ENCODE results near the gene OSBPL10. TPM values are rescaled to one million over a fixed set of nuclear protein-coding genes. Genes with fewer than 3 reads are reported as not detected.

The OSBPL10 gene
- total RNA-seq, 4 donors from 2014 or later: 18.6 to 33.6 (median 28.8) TPM

DNA sequence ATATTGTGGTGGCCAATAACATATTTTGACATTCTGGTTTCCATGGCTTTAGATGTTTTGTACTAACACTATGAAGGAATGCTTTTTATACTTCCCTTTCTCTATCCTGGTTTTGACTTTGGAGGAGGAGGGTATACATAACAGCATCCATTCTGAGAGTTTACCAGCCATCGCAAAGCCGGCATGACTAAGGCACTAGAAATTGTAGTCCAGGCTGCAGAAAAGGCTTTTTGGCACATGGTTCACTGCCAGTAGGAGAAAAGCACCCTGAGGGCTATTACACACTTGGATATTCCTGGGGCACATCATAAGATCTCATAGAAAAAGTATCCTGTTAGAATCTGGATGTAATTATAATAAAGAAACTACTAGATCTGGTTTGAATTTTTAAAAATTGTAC is 346.6 kb downstream of the OSBPL10 start:
- no peak overlapping the region for H3K27ac ChIP-seq
- no peak for DNase-seq
- H3K4me3 ChIP-seq (replicated peaks in 1 of 3): no peak overlapping the region
- H3K9me3 ChIP-seq: no peaks in the 10 kb centered on the region
- 64 to 83% methylated on average over 2 of the region's 2 CpGs for WGBS, 2 donors
- H3K4me1 ChIP-seq: peaks cover 0 to 4% of the 10 kb centered on the region in 2 donors
- TF ChIP-seq, protein P1, sequence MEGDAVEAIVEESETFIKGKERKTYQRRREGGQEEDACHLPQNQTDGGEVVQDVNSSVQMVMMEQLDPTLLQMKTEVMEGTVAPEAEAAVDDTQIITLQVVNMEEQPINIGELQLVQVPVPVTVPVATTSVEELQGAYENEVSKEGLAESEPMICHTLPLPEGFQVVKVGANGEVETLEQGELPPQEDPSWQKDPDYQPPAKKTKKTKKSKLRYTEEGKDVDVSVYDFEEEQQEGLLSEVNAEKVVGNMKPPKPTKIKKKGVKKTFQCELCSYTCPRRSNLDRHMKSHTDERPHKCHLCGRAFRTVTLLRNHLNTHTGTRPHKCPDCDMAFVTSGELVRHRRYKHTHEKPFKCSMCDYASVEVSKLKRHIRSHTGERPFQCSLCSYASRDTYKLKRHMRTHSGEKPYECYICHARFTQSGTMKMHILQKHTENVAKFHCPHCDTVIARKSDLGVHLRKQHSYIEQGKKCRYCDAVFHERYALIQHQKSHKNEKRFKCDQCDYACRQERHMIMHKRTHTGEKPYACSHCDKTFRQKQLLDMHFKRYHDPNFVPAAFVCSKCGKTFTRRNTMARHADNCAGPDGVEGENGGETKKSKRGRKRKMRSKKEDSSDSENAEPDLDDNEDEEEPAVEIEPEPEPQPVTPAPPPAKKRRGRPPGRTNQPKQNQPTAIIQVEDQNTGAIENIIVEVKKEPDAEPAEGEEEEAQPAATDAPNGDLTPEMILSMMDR (IDR thresholded peaks at IDR 0.05): no peak
- TF ChIP-seq POLR2A (IDR thresholded peaks at IDR 0.05): no peak
- intact Hi-C loops (cut with DNase I): no loop called here
- no peaks in the 10 kb centered on the region for H3K27me3 ChIP-seq
- H3K36me3 ChIP-seq: no peaks in the 10 kb centered on the region

DNA sequence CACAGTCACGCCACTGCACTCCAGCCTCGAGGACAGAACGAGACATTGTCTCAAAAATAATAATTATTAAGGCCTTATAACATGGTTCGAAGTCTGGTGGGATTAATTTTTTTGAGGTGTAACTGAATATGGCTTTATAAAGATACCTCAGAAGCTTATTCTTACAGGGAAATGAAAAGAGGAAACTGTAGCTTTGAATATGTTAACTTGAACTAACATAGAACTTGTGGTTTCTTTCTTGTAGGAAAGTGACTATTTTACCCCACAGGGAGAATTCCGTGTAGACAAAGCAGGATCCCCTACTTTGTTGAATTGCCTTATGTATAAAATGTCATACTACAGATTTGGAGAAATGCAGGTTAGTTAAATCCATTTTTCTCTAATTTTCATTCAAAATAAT is 352.0 kb downstream of the OSBPL10 start:
- no peak overlapping the region for H3K27ac ChIP-seq

DNA sequence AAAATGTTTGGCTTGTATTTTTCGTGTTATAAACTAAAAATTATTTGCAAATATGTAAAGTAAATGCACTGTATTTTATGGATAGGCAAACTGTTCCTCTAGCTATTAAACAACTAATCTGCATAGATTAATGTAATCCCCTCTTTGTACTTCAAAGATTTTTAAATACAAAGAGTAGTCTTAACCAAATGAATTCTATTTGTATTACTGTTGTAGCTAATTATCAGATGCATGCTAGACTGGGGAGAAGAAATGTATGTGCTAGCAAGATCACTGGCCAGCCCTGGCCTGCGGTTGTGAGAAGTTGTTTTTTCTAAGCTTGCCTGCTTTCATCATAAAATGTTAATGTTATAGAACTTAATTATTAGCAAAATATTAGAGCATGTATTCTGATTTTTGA is 355.7 kb downstream of the OSBPL10 start:
- Histone ChIP-seq H3K4me3 (replicated peaks in 1 of 3) (no peak overlapping the region), H3K36me3 (peaks cover 6 to 8% of the 10 kb centered on the region in 2 donors), H3K27ac (no peak overlapping the region), H3K9me3 (no peaks in the 10 kb centered on the region), H3K27me3 (no peaks in the 10 kb centered on the region), H3K4me1 (no peaks in the 10 kb centered on the region)
- no peak for TF ChIP-seq POLR2A (IDR thresholded peaks at IDR 0.05)
- TF ChIP-seq, protein P1 (IDR thresholded peaks at IDR 0.05): no peak
- intact Hi-C loops (cut with DNase I): no loop called here
- 93 to 96% methylated on average over 2 of the region's 2 CpGs for WGBS, 2 donors
- no peak for DNase-seq

More for the DNA sequence above, 352.0 kb downstream of the OSBPL10 start:
- peaks cover 3 to 5% of the 10 kb centered on the region in 2 donors for H3K36me3 ChIP-seq
- H3K4me3 ChIP-seq (replicated peaks in 1 of 3): no peak overlapping the region
- no peaks in the 10 kb centered on the region for H3K9me3 ChIP-seq
- TF ChIP-seq, protein P1 (IDR thresholded peaks at IDR 0.05): no peak
- no peak for TF ChIP-seq POLR2A (IDR thresholded peaks at IDR 0.05)
- DNase-seq: no peak
- H3K27me3 ChIP-seq: no peaks in the 10 kb centered on the region
- 93 to 96% methylated on average over 5 of the region's 5 CpGs for WGBS, 2 donors
- intact Hi-C loops (cut with DNase I): no loop called here
- no peaks in the 10 kb centered on the region for H3K4me1 ChIP-seq

DNA sequence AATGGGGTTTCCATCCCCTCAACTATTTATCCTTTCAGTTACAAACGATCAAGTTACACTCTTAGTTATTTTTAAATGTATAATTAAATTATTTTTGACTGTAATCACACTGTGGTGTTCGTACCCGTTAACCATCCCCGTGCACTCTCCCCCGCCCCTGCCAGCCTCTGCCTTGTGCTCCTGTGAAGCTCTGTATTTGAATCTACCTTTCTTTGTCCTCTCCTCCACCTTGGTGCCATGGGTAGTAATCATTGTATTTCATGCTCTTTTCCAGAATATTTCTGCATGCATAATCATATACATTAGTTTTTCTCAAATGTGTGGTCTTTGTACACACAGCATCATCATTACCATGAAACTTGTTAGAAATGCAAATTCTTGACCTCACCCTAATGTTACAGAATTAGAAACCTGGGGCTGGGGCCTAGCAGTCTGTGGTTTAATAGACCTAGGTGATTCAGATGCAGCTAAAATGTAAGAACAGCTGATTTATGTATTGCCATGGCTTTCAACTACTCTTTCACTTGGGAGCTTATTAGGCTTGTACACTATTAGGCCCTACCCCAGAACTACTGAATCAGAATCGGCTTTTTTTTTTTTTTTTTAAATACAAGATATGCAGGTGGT is 356.9 kb downstream of the OSBPL10 start:
- no peak overlapping the region for H3K27ac ChIP-seq
- intact Hi-C loops (cut with DNase I): no loop called here
- no peaks in the 10 kb centered on the region for H3K9me3 ChIP-seq
- no peak for DNase-seq
- no peaks in the 10 kb centered on the region for H3K27me3 ChIP-seq
- H3K36me3 ChIP-seq: peaks cover 6 to 8% of the 10 kb centered on the region in 2 donors
- H3K4me1 ChIP-seq: no peaks in the 10 kb centered on the region
- TF ChIP-seq, protein P1 (IDR thresholded peaks at IDR 0.05): no peak
- TF ChIP-seq POLR2A (IDR thresholded peaks at IDR 0.05): no peak
- 96% methylated on average over 6 of the region's 6 CpGs for WGBS, 2 donors
- H3K4me3 ChIP-seq (replicated peaks in 1 of 3): no peak overlapping the region

DNA sequence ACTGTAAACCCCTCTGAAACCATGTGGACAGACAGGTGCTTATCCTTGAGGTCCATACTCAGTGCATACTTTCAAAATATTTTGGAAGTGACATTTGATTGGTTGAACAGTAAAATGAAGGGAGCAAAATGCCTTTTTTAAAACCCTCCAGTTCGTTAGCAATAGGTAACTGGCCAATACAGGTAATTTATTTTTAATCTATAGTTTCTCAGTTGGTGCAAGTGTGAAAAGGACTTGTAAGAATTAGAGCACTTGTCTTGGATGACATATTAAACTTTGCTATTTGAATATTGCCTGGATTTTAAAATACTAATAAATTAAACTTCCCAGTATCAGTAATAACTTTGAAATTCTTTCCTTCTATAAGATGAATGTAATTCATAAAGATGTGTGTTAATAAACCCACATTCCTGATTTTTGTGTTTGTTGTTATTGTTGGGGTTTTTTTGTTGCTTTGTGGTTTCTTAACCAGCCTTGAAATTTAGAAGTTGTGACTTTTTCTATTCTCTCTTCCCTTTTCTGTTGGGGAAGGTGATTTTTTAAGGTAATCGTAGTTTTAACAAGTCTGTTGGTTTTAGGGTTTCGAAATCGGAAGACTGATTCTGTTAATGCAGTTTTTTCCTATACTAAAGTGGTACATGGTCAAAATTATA is 358.3 kb downstream of the OSBPL10 start:
- intact Hi-C loops (cut with DNase I): no loop called here

More for the DNA sequence above, 358.3 kb downstream of the OSBPL10 start:
- Histone ChIP-seq H3K4me1 (no peaks in the 10 kb centered on the region), H3K36me3 (peaks cover 6 to 8% of the 10 kb centered on the region in 2 donors), H3K4me3 (replicated peaks in 1 of 3) (no peak overlapping the region), H3K9me3 (no peaks in the 10 kb centered on the region), H3K27me3 (no peaks in the 10 kb centered on the region), H3K27ac (no peak overlapping the region)
- WGBS, 2 donors: 81 to 95% methylated on average over 4 of the region's 4 CpGs
- TF ChIP-seq POLR2A (IDR thresholded peaks at IDR 0.05): no peak
- TF ChIP-seq, protein P1 (IDR thresholded peaks at IDR 0.05): no peak
- DNase-seq: no peak
